Coronary artery (tissue), 2 donors: ENCODE data around the gene ENO3.
A peak's percentile ranks its signal among the peaks of the same experiment; 100 is the strongest.

Source experiments
- DNase-seq: peaks from one replicate; pipeline ENCODE4 v3.0.0-alpha.2; 2017; ENCODE audit warnings: low spot score
- H3K27ac ChIP-seq, 2 donors: fragments of 200-600 bp; sonication (generic); one replicate each; pipeline ENCODE4 v1.5.1; 2016 to 2019
- H3K4me3 ChIP-seq: fragments of 200-600 bp; sonication (generic); 2 replicates; pipeline ENCODE4 v1.5.1; 2016; ENCODE audit warnings: mild to moderate bottlenecking, moderate library complexity
- TF ChIP-seq, protein P1 (sequence below): fragments of 200-600 bp; sonication (generic); IDR thresholded peaks from one replicate; pipeline ENCODE4 v1.5.1; 2019; ENCODE audit warnings: antibody characterized with exemption

ENO3 gene

GRCh38 chr17:4953451-4953961 lies 2.6 kb downstream of the ENO3 start:
- peak overlapping the region; percentile 10 to 80 for H3K27ac ChIP-seq
- TF ChIP-seq, protein P1, sequence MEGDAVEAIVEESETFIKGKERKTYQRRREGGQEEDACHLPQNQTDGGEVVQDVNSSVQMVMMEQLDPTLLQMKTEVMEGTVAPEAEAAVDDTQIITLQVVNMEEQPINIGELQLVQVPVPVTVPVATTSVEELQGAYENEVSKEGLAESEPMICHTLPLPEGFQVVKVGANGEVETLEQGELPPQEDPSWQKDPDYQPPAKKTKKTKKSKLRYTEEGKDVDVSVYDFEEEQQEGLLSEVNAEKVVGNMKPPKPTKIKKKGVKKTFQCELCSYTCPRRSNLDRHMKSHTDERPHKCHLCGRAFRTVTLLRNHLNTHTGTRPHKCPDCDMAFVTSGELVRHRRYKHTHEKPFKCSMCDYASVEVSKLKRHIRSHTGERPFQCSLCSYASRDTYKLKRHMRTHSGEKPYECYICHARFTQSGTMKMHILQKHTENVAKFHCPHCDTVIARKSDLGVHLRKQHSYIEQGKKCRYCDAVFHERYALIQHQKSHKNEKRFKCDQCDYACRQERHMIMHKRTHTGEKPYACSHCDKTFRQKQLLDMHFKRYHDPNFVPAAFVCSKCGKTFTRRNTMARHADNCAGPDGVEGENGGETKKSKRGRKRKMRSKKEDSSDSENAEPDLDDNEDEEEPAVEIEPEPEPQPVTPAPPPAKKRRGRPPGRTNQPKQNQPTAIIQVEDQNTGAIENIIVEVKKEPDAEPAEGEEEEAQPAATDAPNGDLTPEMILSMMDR: no peak
- no peak overlapping the region for H3K4me3 ChIP-seq
- no peak for DNase-seq

DNA sequence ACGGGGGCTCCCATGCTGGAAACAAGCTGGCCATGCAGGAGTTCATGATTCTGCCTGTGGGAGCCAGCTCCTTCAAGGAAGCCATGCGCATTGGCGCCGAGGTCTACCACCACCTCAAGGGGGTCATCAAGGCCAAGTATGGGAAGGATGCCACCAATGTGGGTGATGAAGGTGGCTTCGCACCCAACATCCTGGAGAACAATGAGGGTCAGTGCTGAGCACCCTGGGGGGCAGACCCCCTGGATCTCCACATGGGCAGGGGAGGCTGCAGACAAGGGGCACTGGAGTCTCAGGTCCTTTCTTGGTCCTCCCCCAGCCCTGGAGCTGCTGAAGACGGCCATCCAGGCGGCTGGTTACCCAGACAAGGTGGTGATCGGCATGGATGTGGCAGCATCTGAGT lies 4.2 kb downstream of the ENO3 start:
- TF ChIP-seq, protein P1: no peak
- no peak overlapping the region for H3K27ac ChIP-seq
- no peak for DNase-seq
- H3K4me3 ChIP-seq: no peak overlapping the region

- no peak for DNase-seq
- Histone ChIP-seq H3K4me3 (no peak overlapping the region), H3K27ac (no peak overlapping the region)
- TF ChIP-seq, protein P1: no peak
Observed at GRCh38 chr17:4956493-4957061, 5.7 kb downstream of the ENO3 start.

- DNase-seq: no peak
- TF ChIP-seq, protein P1: no peak
- no peak overlapping the region for H3K4me3 ChIP-seq
- no peak overlapping the region for H3K27ac ChIP-seq
Observed at GRCh38 chr17:4958102-4958501, 7.2 kb downstream of the ENO3 start.

DNA sequence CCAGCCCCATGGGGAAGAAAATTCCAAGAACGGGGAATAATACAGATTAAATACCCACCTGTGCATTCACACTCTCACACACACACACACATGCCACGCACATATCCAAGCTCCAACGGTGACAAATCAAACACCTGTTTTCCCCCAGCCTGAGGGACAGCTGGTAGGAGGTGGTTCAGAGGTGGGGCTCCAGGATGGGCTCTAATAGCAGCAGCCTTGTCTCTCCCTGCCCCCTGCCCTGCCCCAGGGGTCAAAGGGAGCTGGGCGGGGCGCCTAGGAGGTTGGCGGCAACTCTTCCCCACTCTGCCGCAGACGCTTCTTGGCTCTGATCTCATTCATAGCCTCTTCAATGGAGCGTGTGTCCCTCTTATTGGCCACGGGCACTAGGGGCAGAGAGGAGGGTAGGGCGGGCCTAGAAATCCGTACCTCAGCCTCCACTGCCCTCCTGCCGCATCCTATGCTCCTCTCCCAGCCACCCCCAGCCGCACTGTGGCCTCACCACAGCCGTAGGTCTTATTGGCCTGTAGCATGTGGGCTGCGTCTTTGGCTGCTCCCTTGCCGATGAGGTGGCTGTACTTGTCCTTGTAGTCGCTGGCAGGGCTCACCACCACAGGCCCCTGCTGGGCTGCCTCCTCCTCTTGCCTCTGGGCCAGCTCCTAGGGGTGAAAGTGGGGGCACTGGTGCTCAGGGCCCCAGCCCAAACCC lies 8.5 kb downstream of the ENO3 start:
- Histone ChIP-seq H3K4me3 (no peak overlapping the region), H3K27ac (no peak overlapping the region)
- TF ChIP-seq, protein P1: no peak
- no peak for DNase-seq

DNA sequence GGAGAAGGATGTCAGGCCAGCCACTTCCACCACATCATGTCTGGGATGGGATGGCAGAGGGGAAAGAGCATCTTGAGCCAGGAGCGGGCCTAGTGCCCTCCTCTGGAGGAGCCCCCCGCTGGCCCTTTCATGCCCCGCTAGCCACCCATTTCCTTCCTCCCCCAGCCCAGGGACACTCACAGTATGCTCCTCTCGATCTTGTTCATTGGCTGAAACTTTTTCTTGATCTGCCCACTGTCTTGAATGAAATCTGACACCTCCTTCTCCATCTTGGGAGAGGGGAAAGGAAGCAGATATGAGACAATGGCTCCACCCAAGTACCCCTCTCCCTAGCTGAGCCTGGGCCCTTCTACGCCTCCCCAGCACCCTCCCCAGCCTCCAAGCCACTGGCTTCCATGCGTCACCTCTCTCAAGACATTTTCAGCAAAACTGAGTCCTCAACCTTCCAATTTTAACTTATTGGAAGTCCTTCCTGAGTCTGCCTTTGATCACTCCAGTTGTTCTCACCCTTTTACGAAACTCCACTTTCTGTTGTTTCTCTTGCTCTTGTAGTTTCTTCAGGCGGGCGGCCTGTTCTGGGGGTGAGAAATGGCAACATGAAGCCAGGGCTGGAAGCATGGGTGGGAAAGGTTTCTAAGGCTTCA lies 9.5 kb downstream of the ENO3 start:
- Histone ChIP-seq H3K4me3 (no peak overlapping the region), H3K27ac (no peak overlapping the region)
- TF ChIP-seq, protein P1: no peak
- DNase-seq: no peak
